AG10803 (cell line): ENCODE results near the gene KLF13.
A peak's percentile ranks its signal among the peaks of the same experiment; 100 is the strongest.

Source experiments
- DNase-seq: peaks from one replicate; pipeline ENCODE4 v3.0.0; 2010; ENCODE audit warnings: low read depth
- H3K4me3 ChIP-seq: 2 replicates; pipeline ENCODE4 v1.5.1; 2011; ENCODE audit warnings: mild to moderate bottlenecking, low read length, control low read depth
- CTCF ChIP-seq: conservative IDR thresholded peaks from 2 replicates; pipeline ENCODE4 v1.5.1; 2011; ENCODE audit warnings: mild to moderate bottlenecking, low read length, control low read depth, inconsistent platforms

KLF13 gene

GRCh38 chr15:31401282-31401681 lies 74.6 kb downstream of the KLF13 start:
- DNase-seq, result no peak
- no peak for TF ChIP-seq CTCF
- H3K4me3 ChIP-seq, result no peak overlapping the region

GRCh38 chr15:31402003-31402402 lies 75.4 kb downstream of the KLF13 start:
- no peak for DNase-seq
- TF ChIP-seq CTCF, result no peak
- H3K4me3 ChIP-seq, result no peak overlapping the region

GRCh38 chr15:31402511-31403056 lies 75.9 kb downstream of the KLF13 start:
- no peak overlapping the region for H3K4me3 ChIP-seq
- peak; percentile 77 for DNase-seq
- TF ChIP-seq CTCF, result no peak

GRCh38 chr15:31403096-31403495 lies 76.5 kb downstream of the KLF13 start:
- H3K4me3 ChIP-seq, result no peak overlapping the region
- no peak for TF ChIP-seq CTCF
- DNase-seq, result peak; percentile 34

GRCh38 chr15:31403606-31404005 lies 77.0 kb downstream of the KLF13 start:
- TF ChIP-seq CTCF, result no peak
- H3K4me3 ChIP-seq, result no peak overlapping the region
- peak; percentile 35 for DNase-seq

GRCh38 chr15:31404345-31404744 lies 77.7 kb downstream of the KLF13 start:
- TF ChIP-seq CTCF, result no peak
- no peak overlapping the region for H3K4me3 ChIP-seq
- no peak for DNase-seq

- DNase-seq, result no peak
- TF ChIP-seq CTCF, result no peak
- no peak overlapping the region for H3K4me3 ChIP-seq
These were observed 78.7 kb downstream of the KLF13 start for GRCh38 chr15:31405200-31405920.
